K562 (cell line): ENCODE data around the gene PLEKHA7. TPM values are rescaled to one million over a fixed set of nuclear protein-coding genes. Genes with fewer than 3 reads are reported as not detected.

Experiments
- REST ChIP-seq, 2 experiments: fragments of 450-650 bp; formaldehyde crosslinking in 1 of 2; IDR thresholded peaks; 2 replicates each; pipeline versions ENCODE4 v1.4.0 to v1.6.1; 2014 to 2020; ENCODE audit warnings: mild to moderate bottlenecking in 2 of 2, borderline replicate concordance in 1 of 2, low read depth in 1 of 2
- polyA plus RNA-seq, 8 experiments: library from polyadenylated mRNA; depleted of rRNA in 4 of 8; stranded (reverse) in 5 of 8; unstranded in 3 of 8; fragments of >200 nt; fragmentation: Nextera tagmentation in 2 of 8; fragmentation: Illumina TruSeq in 1 of 8; extraction: Ambion mirVana in 2 of 8; extraction: Trizol in 1 of 8; gene quantifications; 2 replicates each; pipeline versions ENCODE4 v1.2.1 to v1.2.3, GENCODE V29; 2011 to 2014; ENCODE audit warnings: inconsistent platforms in 1 of 8, missing spikeins in 1 of 8
- total RNA-seq, 7 experiments: library from RNA; depleted of rRNA in 6 of 7; stranded (reverse); fragments of >200 nt in 6 of 7; fragmentation: Illumina TruSeq in 2 of 7; extraction: Trizol in 2 of 7; gene quantifications; 2 replicates each; pipeline versions ENCODE4 v1.2.1 to v1.2.3, GENCODE V29; 2011 to 2021; ENCODE audit warnings: low replicate concordance in 1 of 7

The PLEKHA7 gene
- total and polyA plus RNA-seq, 9 of the 15 experiments (the other 6 are each of a cell fraction or from before 2014, with no cell fraction given), result 0.06 to 0.77 (median 0.20) TPM; not detected in 1

GRCh38 chr11:16935518-16936302, 78.5 kb downstream of the PLEKHA7 start (continued):
- TF ChIP-seq REST (IDR thresholded peaks at IDR 0.05; ENCODE audit: borderline replicate concordance) (peak; percentile 19; the same call in 1 of the 2 replicates), REST (CRISPR knock-in tag; IDR thresholded peaks at IDR 0.05; ENCODE audit: low read depth) (no peak)
